OCI-LY3 (cell line): ENCODE measurements around the gene HERC5.

ENCODE experiments used
- H2AFZ ChIP-seq: fragments of 200-600, 300-600 bp; shearing (Covaris generic); 2 replicates; pipeline ENCODE4 v1.6.0; 2014; ENCODE audit warnings: antibody characterized with exemption, low read depth, low read length
- H3K27ac ChIP-seq: fragments of 200-600, 300-600 bp; sonication (generic); 2 replicates; pipeline ENCODE4 v1.5.1; 2014; ENCODE audit warnings: mild to moderate bottlenecking, low read length, moderate library complexity, mixed read lengths
- H3K27me3 ChIP-seq: fragments of 200-600, 300-600 bp; sonication (generic); 2 replicates; pipeline ENCODE4 v1.6.1; 2014; ENCODE audit warnings: low read depth, low read length, mixed read lengths
- H3K36me3 ChIP-seq: fragments of 200-600, 300-600 bp; sonication (generic); replicated peaks from 2 replicates; pipeline ENCODE3; 2014; ENCODE audit warnings: low read depth, low read length, mixed read lengths
- H3K4me1 ChIP-seq: fragments of 300-600, 200-600 bp; sonication (generic); 2 replicates; pipeline ENCODE4 v1.6.1; 2014; ENCODE audit warnings: low read length, mixed read lengths
- H3K4me2 ChIP-seq: fragments of 200-600, 300-600 bp; sonication (generic); 2 replicates; pipeline ENCODE4 v1.6.1; 2014; ENCODE audit warnings: low read length, mixed read lengths
- H3K4me3 ChIP-seq: fragments of 300-600, 200-600 bp; sonication (generic); 2 replicates; pipeline ENCODE4 v1.5.1; 2014; ENCODE audit warnings: antibody characterized with exemption, mild to moderate bottlenecking, low read length, moderate library complexity
- H3K79me2 ChIP-seq: fragments of 300-600, 200-600 bp; shearing (Covaris generic); 2 replicates; pipeline ENCODE4 v1.6.1; 2014; ENCODE audit warnings: mild to moderate bottlenecking, low read length, mixed read lengths
- H3K9ac ChIP-seq: fragments of 300-600, 200-600 bp; shearing (Covaris generic); 2 replicates; pipeline ENCODE4 v1.6.0; 2014; ENCODE audit warnings: mild to moderate bottlenecking, low read length, moderate library complexity
- H3K9me3 ChIP-seq: fragments of 200-600, 300-600 bp; shearing (Covaris generic); 2 replicates; pipeline ENCODE4 v1.6.1; 2014; ENCODE audit warnings: low read length, mixed read lengths; ENCODE audit not compliant: insufficient read depth
- H4K20me1 ChIP-seq: fragments of 200-600, 300-600 bp; sonication (generic); 2 replicates; pipeline ENCODE4 v1.6.1; 2016; ENCODE audit warnings: low read length, mixed read lengths; ENCODE audit not compliant: insufficient read depth
- CTCF ChIP-seq: fragments of 200-600, 300-600 bp; sonication (generic); IDR thresholded peaks from 2 replicates; pipeline ENCODE4 v1.5.1; 2014; ENCODE audit warnings: antibody characterized with exemption, low read length, low read depth
- EZH2phosphoT487 ChIP-seq: fragments of 200-600 bp; shearing (Covaris generic); IDR thresholded peaks from 2 replicates; pipeline ENCODE4 v1.6.1; 2018; ENCODE audit warnings: antibody characterized with exemption, mixed run types, low read depth

The HERC5 gene

GRCh38 chr4:88531549-88531948, 74.6 kb downstream of the HERC5 start:
- no peaks in the 10 kb centered on the region for H3K27me3 ChIP-seq
- TF ChIP-seq CTCF: no peak
- TF ChIP-seq EZH2phosphoT487: no peak
- H3K9ac ChIP-seq: no peak overlapping the region
- no peak overlapping the region for H3K4me3 ChIP-seq
- no peaks in the 10 kb centered on the region for H3K36me3 ChIP-seq
- no peak overlapping the region for H2AFZ ChIP-seq
- H3K9me3 ChIP-seq: no peaks in the 10 kb centered on the region
- H3K4me2 ChIP-seq: no peak overlapping the region
- no peaks in the 10 kb centered on the region for H4K20me1 ChIP-seq
- H3K79me2 ChIP-seq: no peaks in the 10 kb centered on the region
- peaks cover 14% of the 10 kb centered on the region for H3K4me1 ChIP-seq
- no peak overlapping the region for H3K27ac ChIP-seq

GRCh38 chr4:88533088-88533790, 76.3 kb downstream of the HERC5 start:
- no peak overlapping the region for H3K27ac ChIP-seq
- H3K27me3 ChIP-seq: no peaks in the 10 kb centered on the region
- no peaks in the 10 kb centered on the region for H3K9me3 ChIP-seq
- H3K4me3 ChIP-seq: no peak overlapping the region
- peaks cover 5% of the 10 kb centered on the region for H3K4me1 ChIP-seq
- no peak overlapping the region for H3K4me2 ChIP-seq
- no peak overlapping the region for H2AFZ ChIP-seq
- TF ChIP-seq CTCF (no peak), EZH2phosphoT487 (no peak)
- H4K20me1 ChIP-seq: no peaks in the 10 kb centered on the region
- H3K36me3 ChIP-seq: no peaks in the 10 kb centered on the region
- no peak overlapping the region for H3K9ac ChIP-seq
- H3K79me2 ChIP-seq: no peaks in the 10 kb centered on the region

GRCh38 chr4:88533937-88534750, 77.2 kb downstream of the HERC5 start:
- no peaks in the 10 kb centered on the region for H3K27me3 ChIP-seq
- no peak overlapping the region for H3K9ac ChIP-seq
- no peak overlapping the region for H3K4me2 ChIP-seq
- H4K20me1 ChIP-seq: no peaks in the 10 kb centered on the region
- no peaks in the 10 kb centered on the region for H3K9me3 ChIP-seq
- H3K79me2 ChIP-seq: no peaks in the 10 kb centered on the region
- H3K4me1 ChIP-seq: no peaks in the 10 kb centered on the region
- no peak for TF ChIP-seq EZH2phosphoT487
- TF ChIP-seq CTCF: no peak
- H2AFZ ChIP-seq: no peak overlapping the region
- no peaks in the 10 kb centered on the region for H3K36me3 ChIP-seq
- H3K27ac ChIP-seq: no peak overlapping the region
- H3K4me3 ChIP-seq: no peak overlapping the region

GRCh38 chr4:88535090-88535755, 78.3 kb downstream of the HERC5 start:
- no peak overlapping the region for H3K4me2 ChIP-seq
- H3K9me3 ChIP-seq: no peaks in the 10 kb centered on the region
- H3K27me3 ChIP-seq: no peaks in the 10 kb centered on the region
- no peak overlapping the region for H3K27ac ChIP-seq
- no peaks in the 10 kb centered on the region for H3K36me3 ChIP-seq
- H4K20me1 ChIP-seq: no peaks in the 10 kb centered on the region
- TF ChIP-seq EZH2phosphoT487: no peak
- TF ChIP-seq CTCF: no peak
- no peak overlapping the region for H2AFZ ChIP-seq
- H3K4me3 ChIP-seq: no peak overlapping the region
- no peaks in the 10 kb centered on the region for H3K4me1 ChIP-seq
- no peak overlapping the region for H3K9ac ChIP-seq
- no peaks in the 10 kb centered on the region for H3K79me2 ChIP-seq
